Neural progenitor cell (in vitro differentiated cells): ENCODE measurements around the gene UNC5CL. TPM values are rescaled to one million over a fixed set of nuclear protein-coding genes. Genes with fewer than 3 reads are reported as not detected.

Experiments
- DNase-seq: peaks from one replicate; pipeline ENCODE4 v3.0.0-alpha.2; 2016; ENCODE audit warnings: low spot score
- H2AFZ ChIP-seq: fragments of 200-600 bp; sonication (generic); replicated peaks from 2 replicates; pipeline ENCODE4 v1.6.1; 2016; ENCODE audit warnings: antibody characterized with exemption
- H3F3A ChIP-seq: fragments of 200-600 bp; sonication (generic); 2 replicates; pipeline ENCODE4 v1.6.1; 2016; ENCODE audit warnings: antibody characterized with exemption, low read depth
- H3K27ac ChIP-seq: fragments of 200-600 bp; sonication (generic); 2 replicates; pipeline ENCODE4 v1.5.1; 2016; ENCODE audit warnings: mild to moderate bottlenecking
- H3K27me3 ChIP-seq: fragments of 200-600 bp; sonication (generic); 2 replicates; pipeline ENCODE4 v1.6.1; 2016; ENCODE audit warnings: mild to moderate bottlenecking, moderate library complexity
- H3K36me3 ChIP-seq: fragments of 200-600 bp; sonication (generic); 2 replicates; pipeline ENCODE4 v1.5.1; 2016
- H3K4me1 ChIP-seq: fragments of 200-600 bp; sonication (generic); 2 replicates; pipeline ENCODE4 v1.6.1; 2016; ENCODE audit warnings: mixed run types
- H3K4me2 ChIP-seq: fragments of 200-600 bp; sonication (generic); 2 replicates; pipeline ENCODE4 v1.6.1; 2016
- H3K4me3 ChIP-seq: fragments of 200-600 bp; sonication (generic); 2 replicates; pipeline ENCODE4 v1.5.1; 2016
- H3K79me2 ChIP-seq: fragments of 200-600 bp; sonication (generic); 2 replicates; pipeline ENCODE4 v1.6.1; 2016; ENCODE audit warnings: low read depth
- H3K9ac ChIP-seq: fragments of 200-600 bp; sonication (generic); 2 replicates; pipeline ENCODE4 v1.6.1; 2016
- H3K9me3 ChIP-seq: fragments of 200-600 bp; sonication (generic); 2 replicates; pipeline ENCODE4 v1.5.1; 2016; ENCODE audit warnings: low read depth
- H4K20me1 ChIP-seq: fragments of 200-600 bp; sonication (generic); 2 replicates; pipeline ENCODE4 v1.6.1; 2016; ENCODE audit warnings: low read depth
- H3K27ac Mint-ChIP-seq: 3 replicates; pipeline ENCODE4 v1.8.0; 2021; ENCODE audit warnings: mixed read lengths
- H3K27me3 Mint-ChIP-seq: 2 replicates; pipeline ENCODE4 v1.8.0; 2022; ENCODE audit warnings: low read depth, mild to moderate bottlenecking, inconsistent platforms, moderate library complexity, mixed read lengths; ENCODE audit not compliant: insufficient read depth
- H3K36me3 Mint-ChIP-seq: 3 replicates; pipeline ENCODE4 v1.8.0; 2021; ENCODE audit warnings: mixed read lengths
- H3K4me1 Mint-ChIP-seq: 3 replicates; pipeline ENCODE4 v1.8.0; 2021; ENCODE audit warnings: mixed read lengths
- H3K4me3 Mint-ChIP-seq: 3 replicates; pipeline ENCODE4 v1.8.0; 2021; ENCODE audit warnings: mild to moderate bottlenecking, moderate library complexity, mixed read lengths
- H3K9me3 Mint-ChIP-seq: 3 replicates; pipeline ENCODE4 v1.8.0; 2020; ENCODE audit warnings: mixed read lengths
- CTCF ChIP-seq: fragments of 200-600 bp; sonication (generic); IDR thresholded peaks from 2 replicates; pipeline ENCODE4 v1.5.1; 2017; ENCODE audit warnings: antibody characterized with exemption, mild to moderate bottlenecking
- EZH2 ChIP-seq: fragments of 200-600 bp; sonication (generic); IDR thresholded peaks from 2 replicates; pipeline ENCODE4 v1.6.1; 2017; ENCODE audit warnings: antibody characterized with exemption, mild to moderate bottlenecking, moderate library complexity
- EZH2phosphoT487 ChIP-seq: fragments of 200-600 bp; sonication (generic); IDR thresholded peaks from 2 replicates; pipeline ENCODE4 v1.6.1; 2017; ENCODE audit warnings: antibody characterized with exemption
- total RNA-seq: library from RNA; depleted of rRNA; stranded (reverse); fragments of >200 nt; gene quantifications from 2 replicates; pipeline ENCODE4 v1.2.3, GENCODE V29; 2015; ENCODE audit warnings: low replicate concordance

The UNC5CL gene
- total RNA-seq, 1 donor from 2014 or later = 2.2 TPM

- Histone ChIP-seq H3K79me2 (no peaks in the 10 kb centered on the region), H3K9me3 (no peaks in the 10 kb centered on the region), H3K27ac (no peak overlapping the region), H3K9ac (no peak overlapping the region), H3F3A (no peaks in the 10 kb centered on the region), H3K36me3 (no peaks in the 10 kb centered on the region), H2AFZ (no peak overlapping the region), H3K27me3 (no peaks in the 10 kb centered on the region), H3K4me2 (no peak overlapping the region), H3K4me3 (no peak overlapping the region), H3K4me1 (no peaks in the 10 kb centered on the region), H4K20me1 (no peaks in the 10 kb centered on the region)
- DNase-seq = no peak
- peaks cover 44% of the 10 kb centered on the region for H3K9me3 Mint-ChIP-seq
- no peak overlapping the region for H3K4me3 Mint-ChIP-seq
- no peak for TF ChIP-seq CTCF
- H3K27ac Mint-ChIP-seq = no peak overlapping the region
- H3K36me3 Mint-ChIP-seq = peaks cover 2% of the 10 kb centered on the region
- no peaks in the 10 kb centered on the region for H3K27me3 Mint-ChIP-seq
- peaks cover 7% of the 10 kb centered on the region for H3K4me1 Mint-ChIP-seq
Observed at GRCh38 chr6:40977695-40978094, 61.3 kb downstream of the UNC5CL start.

- H3K9ac ChIP-seq = no peak overlapping the region
- H3K79me2 ChIP-seq = no peaks in the 10 kb centered on the region
- Mint-ChIP-seq H3K27me3 (no peaks in the 10 kb centered on the region), H3K9me3 (peaks cover 50% of the 10 kb centered on the region), H3K4me1 (peaks cover 1% of the 10 kb centered on the region), H3K4me3 (no peak overlapping the region), H3K27ac (no peak overlapping the region), H3K36me3 (peaks cover 2% of the 10 kb centered on the region)
- no peak overlapping the region for H3K4me2 ChIP-seq
- H2AFZ ChIP-seq = no peak overlapping the region
- no peaks in the 10 kb centered on the region for H3K27me3 ChIP-seq
- no peak overlapping the region for H3K27ac ChIP-seq
- H3K36me3 ChIP-seq = no peaks in the 10 kb centered on the region
- no peaks in the 10 kb centered on the region for H3F3A ChIP-seq
- TF ChIP-seq EZH2phosphoT487 (no peak), EZH2 (no peak), CTCF (no peak)
- no peaks in the 10 kb centered on the region for H3K9me3 ChIP-seq
- H3K4me1 ChIP-seq = no peaks in the 10 kb centered on the region
- H4K20me1 ChIP-seq = no peaks in the 10 kb centered on the region
- no peak overlapping the region for H3K4me3 ChIP-seq
- no peak for DNase-seq
Observed at GRCh38 chr6:40977085-40977484, 61.9 kb downstream of the UNC5CL start.

Other genes starting within 250 kb of the UNC5CL start
- not detected in 2 replicates for gene TSPO2, start 3.2 kb upstream of the UNC5CL start, total RNA-seq
- gene APOBEC2, start 14.0 kb upstream of the UNC5CL start, total RNA-seq = 0.46 TPM in 1 of 2 replicates, not detected in the other
- gene OARD1, start 33.1 kb upstream of the UNC5CL start, total RNA-seq = 41.9 and 67.9 TPM in 2 replicates
- 34.8 and 47.9 TPM in 2 replicates for gene NFYA, start 33.8 kb upstream of the UNC5CL start, total RNA-seq
- not detected in 2 replicates for gene TREML1, start 115.1 kb upstream of the UNC5CL start, total RNA-seq
- gene TREM2, start 123.9 kb upstream of the UNC5CL start, total RNA-seq = not detected in 2 replicates
- not detected in 2 replicates for gene TREML2, start 161.9 kb upstream of the UNC5CL start, total RNA-seq
- not detected in 2 replicates for gene TREML4, start 189.1 kb upstream of the UNC5CL start, total RNA-seq
- not detected in 2 replicates for gene TREM1, start 247.5 kb upstream of the UNC5CL start, total RNA-seq